Measurements from ENCODE around the gene NOS1AP.

- TF ChIP-seq CTCF (conservative IDR thresholded peaks at IDR 0.05; ENCODE audit: low read depth, low read length): no peak
- no peak for TF ChIP-seq EZH2 (IDR thresholded peaks at IDR 0.05; ENCODE audit: low read length, unreplicated experiment)
- TF ChIP-seq EZH2phosphoT487 (IDR thresholded peaks at IDR 0.05; ENCODE audit: borderline replicate concordance, low read length): no peak
Observed at GRCh38 chr1:162283657-162284056, 214.2 kb downstream of the NOS1AP start.
